HL-60 (cell line): ENCODE data around the gene PDE8A.

Source experiments
- DNase-seq, 2 experiments: peaks; one replicate each; pipeline ENCODE4 v3.0.0-alpha.2; 2010 to 2020; ENCODE audit warnings: low read depth in 1 of 2, low spot score in 1 of 2
- H3K27ac ChIP-seq: fragments of 250-450 bp; sonication (Bioruptor Pico); replicated peaks from 2 replicates; pipeline ENCODE4 v1.5.1; 2020; ENCODE audit warnings: mild to moderate bottlenecking, moderate library complexity
- H3K27me3 ChIP-seq: fragments of 250-450 bp; sonication (Bioruptor Pico); 2 replicates; pipeline ENCODE4 v1.5.1; 2021; ENCODE audit warnings: mild to moderate bottlenecking, moderate library complexity; ENCODE audit not compliant: insufficient read depth, poor library complexity, severe bottlenecking
- H3K4me3 ChIP-seq: replicated peaks from 2 replicates; pipeline ENCODE4 v1.5.1; 2011; ENCODE audit warnings: mild to moderate bottlenecking, control low read depth, low read length; ENCODE audit not compliant: insufficient read depth
- CTCF ChIP-seq: IDR thresholded peaks from one replicate; pipeline ENCODE4 v1.5.1; 2011; ENCODE audit warnings: low read length, control low read depth, inconsistent platforms; ENCODE audit not compliant: insufficient read depth
- GABPA ChIP-seq: IDR thresholded peaks from 2 replicates; pipeline ENCODE4 v1.6.1; 2012; ENCODE audit warnings: low read depth
- POLR2AphosphoS5 ChIP-seq: IDR thresholded peaks from 2 replicates; pipeline ENCODE4 v1.6.1; 2012; ENCODE audit warnings: low read depth
- REST ChIP-seq: IDR thresholded peaks from 2 replicates; pipeline ENCODE4 v1.6.1; 2012; ENCODE audit warnings: low read depth; ENCODE audit not compliant: insufficient replicate concordance
- SPI1 ChIP-seq: IDR thresholded peaks from 2 replicates; pipeline ENCODE4 v1.6.1; 2012; ENCODE audit warnings: low read depth, mild to moderate bottlenecking, borderline replicate concordance

The PDE8A gene

GRCh38 chr15:84976746-84977345 lies 4.8 kb upstream of the PDE8A start:
- no peak overlapping the region for H3K27ac ChIP-seq
- no peak overlapping the region for H3K4me3 ChIP-seq
- no peaks in the 10 kb centered on the region for H3K27me3 ChIP-seq
- TF ChIP-seq REST: no peak
- no peak for TF ChIP-seq GABPA
- no peak for TF ChIP-seq POLR2AphosphoS5
- TF ChIP-seq CTCF: no peak
- TF ChIP-seq SPI1: no peak
- DNase-seq: no peak

GRCh38 chr15:84979651-84980050 lies 2.0 kb upstream of the PDE8A start:
- no peak overlapping the region for H3K27ac ChIP-seq
- H3K27me3 ChIP-seq: no peaks in the 10 kb centered on the region
- H3K4me3 ChIP-seq: no peak overlapping the region
- no peak for DNase-seq
- TF ChIP-seq REST (no peak), SPI1 (no peak), CTCF (no peak), POLR2AphosphoS5 (no peak), GABPA (no peak)

GRCh38 chr15:84980196-84981053 lies 1.2 kb upstream of the PDE8A start:
- peak overlapping the region; percentile 76 for H3K27ac ChIP-seq
- H3K27me3 ChIP-seq: no peaks in the 10 kb centered on the region
- DNase-seq: peak; percentile 68 to 83
- TF ChIP-seq REST: peak; percentile 2
- no peak for TF ChIP-seq SPI1
- no peak for TF ChIP-seq POLR2AphosphoS5
- 0 out of 2 replicates have a peak, but pooled peaks have one; percentile 12 for TF ChIP-seq GABPA
- TF ChIP-seq CTCF: no peak
- peak overlapping the region; percentile 86 for H3K4me3 ChIP-seq
